Measurements from ENCODE around the gene ST3GAL4.
"Not testable (repeated sequence)": the region's sequence is repeated elsewhere in the genome, so short reads cannot be mapped to it uniquely, and the experiment has no call there.

Gene ST3GAL4

DNA sequence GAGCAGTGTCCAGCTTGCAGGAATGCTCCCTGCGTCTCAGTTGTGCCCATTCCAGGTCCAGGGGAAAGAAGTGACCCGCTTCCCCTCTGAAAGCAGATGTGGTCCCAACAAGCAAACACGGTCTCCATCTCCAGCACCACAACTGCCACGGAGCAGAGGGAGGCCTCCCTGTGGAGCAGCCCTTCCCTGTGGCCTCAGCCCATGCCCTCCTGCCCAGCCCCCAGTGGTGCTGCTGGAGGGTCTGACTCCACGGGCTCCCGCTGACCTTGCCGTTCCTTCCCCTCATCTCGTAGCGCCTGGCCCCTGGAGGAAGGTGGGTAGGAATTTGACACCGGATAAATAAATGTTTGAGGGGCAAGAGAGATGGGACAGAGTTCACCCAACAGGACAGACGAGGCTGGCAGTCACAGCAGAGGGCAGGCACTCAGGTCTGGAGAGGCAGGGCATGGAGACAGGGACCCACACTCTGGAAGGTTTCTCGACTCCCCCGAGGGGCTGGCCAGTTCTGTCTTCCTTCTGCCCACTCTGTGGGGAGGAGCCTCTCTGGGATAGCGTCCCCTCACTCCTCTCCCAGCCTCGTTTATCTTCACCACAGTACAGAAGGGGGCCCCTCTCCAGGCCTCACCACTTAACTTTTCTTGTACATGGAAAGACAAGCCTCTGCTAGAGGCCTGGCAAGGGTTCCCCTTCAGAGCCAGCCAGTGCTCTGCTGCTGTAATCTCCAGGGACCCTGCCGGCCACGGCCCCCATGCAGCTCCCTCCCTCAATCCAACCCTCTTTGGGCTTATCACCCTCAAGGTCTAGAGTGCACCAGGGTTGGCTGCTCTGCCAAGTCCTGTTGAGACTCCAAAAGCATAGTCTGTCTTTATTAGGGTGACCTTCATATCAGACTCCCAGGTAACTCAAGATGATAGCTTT, 7.5 kb upstream of the ST3GAL4 start:
- DNase-seq = no peak

DNA sequence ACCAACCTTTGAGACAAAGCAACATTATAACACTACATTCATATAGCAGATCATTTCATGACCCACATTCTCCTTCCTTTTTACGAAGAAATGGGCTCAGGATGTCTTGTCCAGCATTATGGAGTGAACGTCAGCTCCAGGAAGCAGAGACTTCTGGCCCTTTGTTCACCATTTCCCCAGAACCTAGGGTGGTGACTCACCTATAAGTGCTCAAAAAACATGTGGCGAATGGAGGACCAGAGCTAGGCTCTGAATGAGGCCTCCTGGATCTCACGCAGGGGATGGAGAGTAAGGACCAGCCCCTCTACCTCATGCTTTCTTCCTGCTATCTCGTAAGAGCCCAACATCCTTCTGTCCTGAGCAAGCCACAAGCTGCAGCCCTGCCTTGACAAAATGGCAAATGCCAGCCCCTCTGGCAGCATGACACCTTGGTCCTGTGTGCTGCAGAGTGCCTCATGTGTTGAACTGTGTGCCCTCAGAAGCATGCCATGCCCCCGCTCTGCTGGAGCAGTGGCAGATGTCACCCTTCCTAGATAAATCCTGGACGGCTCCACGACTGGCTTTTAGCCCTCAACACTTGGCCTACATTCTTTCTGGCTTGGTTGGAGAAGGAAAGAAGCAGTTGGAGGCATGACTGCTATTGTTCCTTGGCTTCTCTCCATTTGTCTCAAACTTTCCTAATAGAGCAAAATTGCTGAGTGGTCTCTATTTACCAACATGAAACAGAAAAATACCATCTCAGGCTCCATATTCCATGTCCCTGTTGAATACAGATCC, 6.5 kb upstream of the ST3GAL4 start:
- DNase-seq = no peak

DNA sequence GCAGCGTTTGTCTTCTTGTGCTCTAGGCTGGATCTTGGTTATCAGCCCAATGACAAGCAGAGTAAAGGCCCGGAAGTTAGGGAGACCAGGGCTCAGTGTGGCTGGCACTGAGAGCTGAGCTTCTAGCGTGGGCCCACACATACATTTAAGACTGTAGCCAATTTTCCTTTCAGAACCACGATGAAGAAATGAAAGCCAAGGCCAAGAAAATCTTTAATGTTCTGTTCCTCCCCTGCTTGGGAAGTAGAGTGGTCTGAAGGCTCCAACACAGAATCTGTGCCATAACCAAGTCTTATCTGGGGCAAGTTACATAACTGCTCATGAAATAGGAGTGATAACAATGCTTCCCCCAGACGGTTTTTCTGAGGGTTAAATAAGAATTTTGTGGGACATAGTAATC, 4.7 kb upstream of the ST3GAL4 start:
- DNase-seq = no peak

DNA sequence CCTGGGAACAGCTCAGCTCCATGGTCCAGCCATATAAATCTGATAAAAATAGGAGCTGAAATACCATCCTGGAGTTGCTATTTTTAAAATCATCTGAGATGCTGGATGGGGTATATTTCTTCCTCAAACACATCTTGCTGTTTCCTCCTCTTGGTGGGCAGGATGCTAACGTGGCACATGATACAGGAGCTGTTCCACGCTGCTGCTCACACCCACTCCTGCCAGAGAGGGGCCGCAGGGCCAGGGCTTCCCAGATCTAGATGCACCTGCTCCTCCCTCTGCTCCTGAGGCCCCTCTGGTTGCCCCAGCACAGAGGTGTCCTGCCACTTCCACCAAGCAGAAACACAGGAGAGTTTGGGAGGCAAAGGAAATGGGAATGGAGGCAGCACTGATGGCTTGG, 3.3 kb upstream of the ST3GAL4 start:
- no peak for DNase-seq

GRCh38 chr11:126352934-126353801, 2.3 kb upstream of the ST3GAL4 start:
- no peak for DNase-seq

GRCh38 chr11:126354631-126355323, 709 bp upstream of the ST3GAL4 start:
- DNase-seq = no peak

DNA sequence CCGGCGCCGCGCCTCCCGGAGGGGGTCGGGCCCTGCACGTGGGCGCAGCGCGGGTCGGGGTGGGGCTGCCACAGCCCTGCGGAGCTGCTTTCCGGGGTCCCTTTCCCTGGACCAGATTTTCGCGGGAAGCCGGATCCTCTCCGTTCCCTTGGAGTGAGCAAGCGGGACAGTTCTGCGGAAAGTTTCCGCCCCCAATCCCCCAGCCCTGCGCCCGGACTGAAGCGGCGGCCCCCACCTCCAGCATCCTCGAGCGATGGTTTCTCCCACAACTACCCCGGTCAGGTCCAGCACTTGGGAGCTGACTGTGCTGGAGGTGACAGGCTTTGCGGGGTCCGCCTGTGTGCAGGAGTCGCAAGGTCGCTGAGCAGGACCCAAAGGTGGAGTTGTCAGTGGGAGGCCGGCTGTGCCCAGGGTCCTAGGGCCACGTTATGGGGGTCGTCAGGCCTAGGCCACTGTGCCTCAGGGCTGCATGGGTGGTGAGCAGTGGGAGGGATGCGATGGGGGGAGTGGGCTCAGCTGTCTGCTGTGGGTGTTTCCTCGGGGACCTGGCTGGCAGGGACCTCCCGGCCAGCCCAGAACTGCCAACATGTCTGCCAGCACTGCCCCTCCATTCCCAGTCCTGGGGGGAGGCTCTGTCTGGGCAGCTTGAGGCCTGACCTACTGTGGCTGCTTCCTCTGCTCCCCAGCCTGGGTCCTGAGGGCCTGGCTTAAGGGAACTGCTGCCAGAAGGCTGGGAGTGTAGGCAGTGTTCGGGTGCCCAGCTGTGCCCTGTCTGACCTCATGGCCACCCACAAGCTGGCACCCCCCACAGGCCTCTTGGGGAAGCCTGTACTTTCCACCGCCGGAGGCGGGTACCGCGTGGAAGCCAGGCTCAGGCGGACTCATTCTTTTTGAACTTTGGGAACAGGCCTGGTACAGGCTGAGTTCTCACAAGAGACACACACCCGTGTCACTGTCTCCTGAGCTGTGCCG, 726 bp downstream of the ST3GAL4 start:
- peak in 1 of 2 donors; percentile 60 for DNase-seq

- DNase-seq = no peak
Measured at GRCh38 chr11:126357055-126357962, 1.8 kb downstream of the ST3GAL4 start.

GRCh38 chr11:126357969-126358762, 2.7 kb downstream of the ST3GAL4 start:
- no peak for DNase-seq

DNA sequence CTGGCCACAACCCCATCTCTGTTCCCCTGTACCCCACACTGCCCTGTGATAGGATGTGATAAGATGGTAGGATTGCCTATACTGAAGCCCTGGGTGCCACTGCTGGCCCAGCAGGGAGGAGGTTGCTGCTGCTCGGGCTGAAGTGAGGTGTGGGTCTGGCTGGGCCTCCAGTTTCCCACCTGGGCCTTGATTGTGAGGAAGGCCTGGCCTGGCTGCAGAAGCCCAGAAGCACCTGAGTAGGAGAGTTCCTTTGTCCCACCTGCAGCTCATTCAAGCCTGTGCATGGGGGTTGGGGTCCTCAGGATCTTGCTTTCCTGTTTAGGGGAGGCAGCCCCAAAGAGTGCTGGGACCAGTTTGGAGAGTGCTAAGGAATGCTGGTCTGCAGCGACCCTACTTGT, 3.3 kb downstream of the ST3GAL4 start:
- no peak for DNase-seq

DNA sequence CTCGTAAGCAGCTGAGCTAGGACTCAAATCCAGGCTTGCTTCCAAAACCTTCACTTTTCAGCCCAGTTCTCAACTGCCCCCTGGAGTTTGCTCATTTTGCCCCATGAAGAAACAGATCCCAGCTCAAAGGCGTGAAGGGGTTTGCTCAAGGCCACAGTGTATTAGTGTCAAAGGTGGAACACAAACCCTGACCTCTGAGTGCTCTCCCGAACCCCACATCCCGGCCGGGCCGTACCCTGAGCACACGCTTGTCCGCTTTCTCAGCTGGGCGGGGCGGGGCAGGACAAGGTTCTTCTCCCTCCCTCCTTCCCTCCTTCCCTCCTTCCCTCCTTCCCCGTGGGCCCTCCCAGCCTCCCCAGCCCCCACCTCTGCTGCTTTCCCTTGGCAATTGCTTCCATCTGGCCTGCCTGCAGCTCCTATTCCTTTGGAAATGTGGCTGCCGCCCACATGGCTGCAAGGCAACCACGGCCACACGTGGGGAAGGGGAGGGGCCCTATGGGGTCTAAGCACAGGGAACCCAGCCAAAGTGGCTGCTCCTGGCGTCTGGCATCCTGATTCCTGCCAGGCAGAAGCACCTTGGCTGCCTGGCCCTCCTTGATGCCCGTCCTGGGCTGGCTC, 4.1 kb downstream of the ST3GAL4 start:
- no peak for DNase-seq

GRCh38 chr11:126360049-126360446, 4.6 kb downstream of the ST3GAL4 start:
- no peak for DNase-seq

GRCh38 chr11:126361400-126361799, 5.9 kb downstream of the ST3GAL4 start:
- DNase-seq = no peak

DNA sequence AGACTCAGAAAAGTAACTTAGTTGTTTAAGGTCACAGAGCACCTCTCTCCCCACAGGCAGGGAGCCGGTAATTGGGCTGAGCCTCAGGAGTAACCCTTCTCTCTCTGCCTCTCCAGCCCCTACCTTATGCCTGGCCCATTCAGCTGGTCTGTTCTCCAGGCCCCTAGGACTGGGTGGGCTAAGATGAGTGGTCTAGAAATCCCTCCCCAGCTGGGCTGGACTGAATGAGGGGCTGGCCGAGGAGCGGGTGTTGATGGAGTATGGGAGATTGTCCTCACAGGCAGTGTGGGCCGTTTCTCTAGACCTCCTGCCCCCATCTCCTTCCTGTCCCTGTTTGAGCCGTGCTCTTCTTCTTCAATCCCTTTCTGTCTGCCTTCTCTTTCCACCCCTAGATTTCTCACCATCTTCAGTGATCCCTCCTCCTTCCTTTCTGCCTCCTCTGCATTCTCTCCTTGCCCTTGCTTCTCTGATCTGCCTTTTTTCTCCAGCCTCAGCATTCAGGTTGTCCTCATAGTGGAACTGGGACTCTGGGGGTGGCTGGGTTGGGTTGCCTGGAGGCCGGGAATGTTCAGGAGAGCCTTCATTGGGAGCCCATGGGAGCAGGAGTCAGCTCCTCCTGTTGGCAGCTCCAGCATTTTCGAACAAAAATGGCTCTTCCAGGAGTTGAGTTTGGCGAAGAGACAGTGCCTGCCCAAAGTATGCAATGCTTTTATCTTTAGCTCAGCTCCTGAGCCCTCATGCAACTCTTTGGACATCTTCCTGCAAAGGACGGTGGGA, 7.6 kb downstream of the ST3GAL4 start:
- no peak for DNase-seq

DNA sequence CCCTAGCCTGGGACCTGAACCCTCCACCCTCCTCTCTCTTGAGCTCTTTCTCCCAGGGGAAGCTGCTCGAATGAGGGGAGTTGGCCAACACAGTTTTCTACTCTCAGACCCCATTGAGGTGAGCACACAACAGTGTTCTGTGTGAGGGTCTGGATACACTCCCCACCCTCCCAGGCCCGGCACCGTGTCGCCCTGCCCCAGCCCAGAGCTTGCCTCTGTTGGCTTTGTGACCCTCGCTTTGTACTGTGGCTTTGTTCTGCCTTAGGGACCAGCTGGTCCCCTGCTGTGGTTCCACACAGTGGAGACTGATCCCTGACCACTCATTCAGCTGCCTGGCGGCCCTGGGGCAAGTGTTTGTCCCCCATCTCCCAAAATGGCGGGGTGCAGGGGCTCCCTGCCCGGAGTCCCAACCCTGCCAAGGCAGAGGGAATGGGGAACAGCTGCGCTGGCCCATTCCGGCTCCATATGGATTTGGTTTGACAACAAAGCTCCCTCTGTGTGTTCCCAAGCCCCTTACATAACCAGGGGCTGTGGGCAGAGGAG, 8.3 kb downstream of the ST3GAL4 start:
- no peak for DNase-seq

DNA sequence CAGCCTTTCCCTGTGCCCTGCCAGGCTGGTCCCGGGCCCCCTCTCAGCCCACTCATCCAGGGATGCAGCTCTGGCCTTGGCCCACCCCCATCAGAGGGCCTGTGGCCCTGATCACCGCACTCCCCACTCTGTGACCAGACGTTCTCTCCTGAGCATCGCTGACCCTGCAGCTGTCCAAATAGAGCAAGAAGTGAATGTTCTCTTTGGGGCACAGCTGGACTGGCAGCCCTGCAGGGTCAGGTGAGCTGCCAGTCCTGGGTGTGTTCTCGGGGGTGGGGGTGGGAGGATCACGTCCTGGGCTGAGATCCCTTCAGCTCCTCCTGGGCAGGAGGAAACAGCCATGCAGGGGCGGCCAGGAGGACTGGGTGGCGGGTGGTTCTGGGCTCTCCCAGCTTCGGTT, 9.2 kb downstream of the ST3GAL4 start:
- not testable (repeated sequence) for DNase-seq

GRCh38 chr11:126365508-126365907, 10.0 kb downstream of the ST3GAL4 start:
- not testable (repeated sequence) for DNase-seq
